ENCODE data around the gene NTNG1. TPM values are rescaled to one million over a fixed set of nuclear protein-coding genes. Genes with fewer than 3 reads are reported as not detected.
A peak's percentile ranks its signal among the peaks of the same experiment; 100 is the strongest.

NTNG1 gene
- total and polyA plus RNA-seq, 2 of the 8 experiments (the other 6 are each of a cell fraction or from before 2014, with no cell fraction given), result 1.2 to 4.1 TPM

DNA sequence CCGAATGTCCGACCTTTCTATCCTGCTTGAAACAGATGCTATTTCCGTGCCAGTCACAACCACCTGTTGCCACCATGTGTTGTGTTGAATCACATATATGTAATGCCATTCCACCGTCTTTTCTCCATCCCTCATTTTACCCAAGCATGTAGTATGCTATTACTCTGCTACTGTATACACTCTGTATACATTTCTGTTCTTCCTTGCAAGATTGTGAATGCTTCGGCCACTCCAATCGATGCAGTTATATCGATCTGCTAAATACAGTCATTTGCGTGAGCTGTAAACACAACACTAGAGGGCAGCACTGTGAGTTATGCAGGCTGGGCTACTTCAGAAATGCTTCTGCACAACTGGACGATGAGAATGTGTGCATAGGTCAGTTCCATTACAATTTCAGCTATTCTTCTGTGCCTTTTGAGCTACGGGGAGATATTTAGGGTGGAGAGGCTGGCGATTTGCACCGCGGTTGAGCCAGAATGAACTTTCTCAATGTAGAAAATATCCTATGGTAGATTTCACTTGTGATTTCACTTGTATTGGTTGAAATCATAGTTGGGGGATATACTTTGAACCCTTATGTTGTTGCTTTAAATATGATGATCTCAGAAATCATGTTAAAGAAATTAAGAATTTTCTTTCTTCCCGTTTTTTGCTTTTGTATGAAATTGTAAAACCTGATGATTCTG is 289.8 kb downstream of the NTNG1 start (continued):
- 0 out of 2 replicates have a peak, but pooled peaks have one; percentile 63 for TF ChIP-seq TEAD4 (IDR thresholded peaks at IDR 0.05; ENCODE audit: low read depth, low read length)
